ENCODE data around the gene STAB2. TPM values are rescaled to one million over a fixed set of nuclear protein-coding genes. Genes with fewer than 3 reads are reported as not detected.
A peak's percentile ranks its signal among the peaks of the same experiment; 100 is the strongest.

The STAB2 gene
- total and polyA plus RNA-seq, 7 donors, result under 0.01 to 0.66 (median 0.48) TPM; not detected in 1

DNA sequence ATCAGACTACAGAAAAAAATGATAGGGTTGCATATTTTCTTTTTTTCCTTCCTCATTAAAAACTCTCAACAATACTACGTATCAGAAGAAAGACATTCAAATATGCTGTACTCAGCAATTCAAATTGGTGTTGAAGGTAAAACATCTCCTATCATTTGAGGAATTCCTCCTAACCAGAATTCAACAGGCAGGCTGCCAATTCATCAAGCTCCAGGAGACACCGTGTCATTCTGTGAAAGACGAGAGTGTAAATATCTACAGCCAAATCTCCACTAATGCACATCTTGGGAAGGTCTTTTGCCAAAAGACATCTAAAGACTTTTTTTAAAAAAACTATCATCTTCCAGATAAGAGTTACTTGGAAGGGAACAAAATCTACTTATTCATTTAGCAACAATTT is 227.4 kb downstream of the STAB2 start:
- H3K9me3 ChIP-seq, result no peaks in the 10 kb centered on the region
- intact Hi-C loops (cut with DNase I), result no loop called here
- peak overlapping the region in 3 of 4 donors; percentile 2 to 99 (median 39) for H3K27ac ChIP-seq
- peaks cover 24 to 70% (median 45%) of the 10 kb centered on the region in 4 donors for H3K36me3 ChIP-seq
- no peak overlapping the region for H3K4me3 ChIP-seq
- peaks cover 0 to 98% (median 93%) of the 10 kb centered on the region in 4 donors for H3K4me1 ChIP-seq
- TF ChIP-seq POLR2AphosphoS5 (IDR thresholded peaks at IDR 0.05), result no peak
- no peak for TF ChIP-seq EP300 (IDR thresholded peaks at IDR 0.05)
- TF ChIP-seq, protein P1, sequence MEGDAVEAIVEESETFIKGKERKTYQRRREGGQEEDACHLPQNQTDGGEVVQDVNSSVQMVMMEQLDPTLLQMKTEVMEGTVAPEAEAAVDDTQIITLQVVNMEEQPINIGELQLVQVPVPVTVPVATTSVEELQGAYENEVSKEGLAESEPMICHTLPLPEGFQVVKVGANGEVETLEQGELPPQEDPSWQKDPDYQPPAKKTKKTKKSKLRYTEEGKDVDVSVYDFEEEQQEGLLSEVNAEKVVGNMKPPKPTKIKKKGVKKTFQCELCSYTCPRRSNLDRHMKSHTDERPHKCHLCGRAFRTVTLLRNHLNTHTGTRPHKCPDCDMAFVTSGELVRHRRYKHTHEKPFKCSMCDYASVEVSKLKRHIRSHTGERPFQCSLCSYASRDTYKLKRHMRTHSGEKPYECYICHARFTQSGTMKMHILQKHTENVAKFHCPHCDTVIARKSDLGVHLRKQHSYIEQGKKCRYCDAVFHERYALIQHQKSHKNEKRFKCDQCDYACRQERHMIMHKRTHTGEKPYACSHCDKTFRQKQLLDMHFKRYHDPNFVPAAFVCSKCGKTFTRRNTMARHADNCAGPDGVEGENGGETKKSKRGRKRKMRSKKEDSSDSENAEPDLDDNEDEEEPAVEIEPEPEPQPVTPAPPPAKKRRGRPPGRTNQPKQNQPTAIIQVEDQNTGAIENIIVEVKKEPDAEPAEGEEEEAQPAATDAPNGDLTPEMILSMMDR (IDR thresholded peaks at IDR 0.05), result no peak
- no peak for TF ChIP-seq POLR2A (IDR thresholded peaks at IDR 0.05)
- H3K27me3 ChIP-seq, result no peaks in the 10 kb centered on the region
- 87 to 93% methylated on average over 3 of the region's 3 CpGs for WGBS, 2 donors
- no peak for DNase-seq

Small RNA genes within 50 kb of the gene (small RNA-seq; reads per million reads assigned to genes)
- 0 reads per million in 3 donors for gene RF00096

Other genes with a start within 250 kb of the STAB2 start
- gene C12orf42, start 91.3 kb upstream of the STAB2 start, total RNA-seq, result not detected
- under 1 TPM in 1 of 3 donors, not detected in 2; 0.93 TPM for gene C12orf42, start 91.3 kb upstream of the STAB2 start, polyA plus RNA-seq

Measured in sigmoid colon (tissue), 7 donors.